ENCODE measurements around the gene DCUN1D3.
"Not testable (repeated sequence)": the region's sequence is repeated elsewhere in the genome, so short reads cannot be mapped to it uniquely, and the experiment has no call there.

DCUN1D3 gene

DNA sequence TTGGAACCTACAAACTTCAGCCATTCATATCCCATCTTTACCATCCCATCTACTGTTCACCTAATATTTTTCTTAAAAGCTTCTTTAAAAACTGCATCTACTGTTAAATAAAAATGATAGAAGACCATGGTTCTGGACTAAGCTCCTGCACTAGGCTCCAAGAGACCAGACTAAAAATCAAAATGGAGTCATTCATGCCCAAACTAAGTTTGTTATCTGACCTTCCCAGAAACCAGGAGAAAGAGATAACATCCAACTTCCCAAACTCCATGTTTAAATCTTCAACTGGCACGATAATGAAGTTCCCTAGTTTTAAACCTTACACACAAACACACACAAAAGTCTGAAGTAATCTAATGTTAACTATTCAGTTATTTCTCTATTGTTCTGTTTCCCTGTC lies 13.8 kb downstream of the DCUN1D3 start:
- no peak for DNase-seq

DNA sequence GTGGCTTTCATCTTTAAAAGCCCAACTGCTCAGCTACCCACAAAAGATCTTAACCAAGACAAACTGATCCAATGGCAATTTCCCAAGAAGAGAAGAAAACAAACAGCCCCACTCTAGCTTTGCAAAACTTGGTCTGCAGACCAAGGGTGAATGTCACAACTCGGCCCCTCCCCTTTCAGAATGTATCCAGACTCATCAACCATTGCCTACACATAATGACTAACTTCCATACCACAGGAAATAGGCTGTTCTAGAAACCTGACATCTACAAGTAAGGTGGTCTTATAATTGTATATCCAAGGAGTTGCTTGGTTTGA lies 16.0 kb downstream of the DCUN1D3 start:
- no peak for DNase-seq

DNA sequence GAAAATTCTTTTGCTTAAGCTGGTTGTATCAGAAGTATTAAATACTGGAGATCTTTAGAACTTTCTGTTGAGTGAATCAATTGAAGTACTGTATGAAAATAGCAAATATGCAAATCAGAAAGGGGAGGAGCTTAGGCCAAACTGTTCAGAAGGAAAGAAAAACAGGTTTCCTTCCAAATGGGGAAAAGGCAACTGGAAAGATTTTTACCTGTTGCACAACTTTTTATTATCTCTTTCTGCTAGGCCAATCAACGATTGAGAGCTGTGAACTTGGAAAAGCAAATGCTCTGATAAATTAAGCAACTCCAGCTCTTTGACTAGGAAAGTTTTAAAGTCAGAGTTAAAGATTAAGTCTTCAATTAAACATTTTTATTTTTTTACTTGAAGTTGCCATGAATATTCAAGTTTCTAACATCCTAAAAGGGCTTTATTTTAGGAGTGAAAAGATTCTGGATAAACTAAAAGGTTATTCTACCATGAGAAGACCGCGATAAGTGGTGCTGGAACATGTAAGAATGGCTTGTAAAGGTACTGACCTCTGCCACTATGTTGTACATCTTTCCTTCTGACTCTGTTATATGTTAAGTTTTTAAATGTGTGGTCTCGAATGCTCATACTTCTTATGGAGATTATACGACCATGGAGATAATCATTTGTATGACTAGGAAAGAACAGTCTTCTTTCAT lies 16.5 kb downstream of the DCUN1D3 start:
- no peak for DNase-seq

DNA sequence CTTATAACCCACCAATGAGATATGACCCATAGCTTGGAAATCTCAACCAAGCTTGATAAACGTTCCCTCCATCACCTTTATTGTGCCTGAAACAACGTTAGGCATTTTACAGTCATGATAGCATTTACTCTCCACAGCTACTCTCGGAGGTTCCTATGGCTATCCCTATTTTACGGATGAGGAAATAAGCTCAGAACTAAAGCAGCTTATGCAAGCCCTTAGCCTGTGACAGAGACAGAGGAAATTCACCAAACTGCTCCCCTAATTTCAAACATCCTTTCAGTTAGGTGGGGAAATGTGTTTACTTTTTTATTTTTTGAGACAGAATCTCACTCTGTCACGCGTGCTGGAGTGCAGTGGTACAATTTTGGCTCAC lies 18.7 kb downstream of the DCUN1D3 start:
- DNase-seq = no peak

DNA sequence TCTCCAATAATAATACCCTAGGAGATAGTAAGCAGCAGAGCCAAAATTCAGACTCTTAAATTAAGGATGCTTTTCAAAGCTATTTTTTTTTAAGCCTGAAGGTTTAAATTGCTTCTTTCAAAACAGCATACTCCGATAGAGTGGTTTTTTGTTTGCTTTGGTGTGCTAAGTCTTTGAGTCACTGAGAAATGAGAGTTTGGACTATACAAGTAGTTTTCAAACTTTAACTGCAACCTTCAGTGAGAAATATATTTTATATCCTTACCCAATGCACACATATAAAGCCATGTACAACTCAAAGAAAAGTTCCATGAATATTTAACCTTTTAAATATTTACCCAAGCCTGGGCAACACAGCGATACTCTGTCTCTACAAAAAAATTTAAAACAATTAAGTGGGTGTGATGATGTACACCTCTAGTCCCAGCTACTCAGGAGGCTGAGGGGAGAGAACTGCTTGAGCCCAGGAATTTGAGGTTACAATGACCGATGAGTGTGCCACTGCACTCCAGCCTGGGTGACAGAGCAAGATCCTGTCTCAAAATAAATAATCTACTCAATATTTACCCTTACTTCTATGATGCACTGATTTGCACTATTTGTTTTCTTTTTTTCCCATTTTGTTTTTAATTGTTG lies 19.2 kb downstream of the DCUN1D3 start:
- DNase-seq = no peak

DNA sequence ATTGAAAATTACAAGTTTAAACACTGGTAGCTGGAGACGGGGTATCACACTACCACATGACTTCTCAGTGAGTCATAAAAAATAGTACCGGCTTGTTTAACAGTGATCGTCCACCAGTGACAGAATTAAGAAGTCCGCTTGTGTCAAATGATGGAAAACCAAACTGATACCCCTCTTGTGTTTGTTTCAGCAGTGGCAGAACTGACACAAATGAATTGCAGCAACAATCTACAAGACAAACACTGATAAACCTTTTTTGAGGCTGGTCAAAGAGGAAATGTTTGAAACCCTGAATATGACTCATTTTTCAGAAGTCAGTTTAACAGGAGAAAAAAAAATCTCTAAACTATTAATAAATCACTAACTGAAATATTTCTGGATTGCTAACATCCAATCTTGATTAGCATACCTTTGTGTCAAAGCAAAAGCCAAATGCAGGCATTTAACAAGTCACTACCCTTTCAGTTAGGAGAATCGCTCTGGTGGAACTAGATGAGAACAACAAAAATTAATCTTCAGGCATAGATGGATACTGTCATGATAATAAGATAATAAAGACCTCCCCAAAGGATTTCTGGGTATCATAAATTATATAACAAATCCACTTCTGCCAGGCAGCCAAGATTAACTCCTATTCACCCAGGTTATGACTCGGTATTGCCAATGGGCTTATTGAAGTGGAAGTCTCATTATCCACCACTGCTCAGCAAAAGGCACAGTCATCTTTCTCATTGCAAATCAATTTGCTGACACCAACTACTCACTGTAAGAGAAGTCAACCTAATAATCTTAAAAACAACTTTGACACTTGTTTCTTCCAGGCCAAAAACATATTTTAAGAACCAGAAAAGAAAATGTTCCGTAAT lies 20.8 kb downstream of the DCUN1D3 start:
- DNase-seq = no peak

DNA sequence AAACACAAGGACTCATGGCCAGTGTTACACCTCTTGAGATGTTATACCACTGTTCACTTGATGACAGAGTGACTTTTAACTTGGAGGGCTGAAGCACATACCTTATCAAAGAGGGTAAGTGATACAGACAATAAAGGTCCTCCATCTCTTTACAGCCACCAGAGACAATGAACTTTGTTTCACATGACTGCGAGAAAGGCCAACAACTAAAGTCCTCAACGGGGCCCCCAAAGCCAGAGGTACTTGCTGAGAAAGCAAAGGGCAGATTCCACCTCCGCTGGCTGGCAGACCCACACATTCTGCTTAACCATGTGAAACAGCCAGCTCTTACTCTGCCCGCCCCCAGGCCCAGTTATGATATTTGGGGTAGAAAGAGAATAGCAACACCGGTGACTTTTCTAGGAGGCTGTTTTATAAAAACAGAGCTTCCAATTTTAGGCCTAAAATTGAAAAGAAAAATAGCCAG lies 21.4 kb downstream of the DCUN1D3 start:
- DNase-seq = no peak

DNA sequence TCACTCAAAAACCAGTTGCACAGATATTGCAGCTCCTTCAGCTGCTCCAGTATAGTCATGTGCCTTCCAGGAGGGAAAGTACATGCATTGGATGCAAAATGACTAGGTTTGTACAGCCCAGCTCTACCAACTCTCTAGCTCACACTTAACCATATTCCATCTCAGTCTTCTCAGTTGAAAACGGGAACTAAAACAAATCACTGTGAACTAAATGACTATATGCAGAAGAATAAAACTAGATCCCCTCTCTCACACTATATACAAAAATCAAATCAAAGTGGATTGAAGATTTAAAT lies 24.9 kb downstream of the DCUN1D3 start:
- no peak for DNase-seq

DNA sequence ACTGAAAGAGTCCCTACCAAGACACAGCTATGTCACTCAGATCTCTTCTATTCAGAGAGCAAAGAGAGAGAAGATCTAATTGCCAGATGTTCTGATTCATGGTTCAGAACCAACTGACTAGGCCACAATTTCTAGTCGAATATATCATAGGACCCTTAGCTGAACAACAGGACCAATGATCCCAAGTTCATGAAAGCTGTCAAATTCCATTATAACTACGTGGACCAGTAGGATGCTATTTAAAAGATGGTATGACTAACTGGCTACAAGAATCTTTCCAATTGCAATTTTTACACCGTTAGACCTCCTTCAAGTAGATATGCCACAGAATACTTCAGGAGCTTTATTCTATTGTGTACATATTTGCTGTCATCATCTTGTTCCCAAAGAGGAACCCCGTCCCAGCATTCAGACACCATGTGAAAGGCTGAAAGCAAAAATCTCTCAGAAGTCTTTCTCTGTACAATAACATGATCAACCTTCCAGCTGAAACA lies 26.0 kb downstream of the DCUN1D3 start:
- DNase-seq = no peak

DNA sequence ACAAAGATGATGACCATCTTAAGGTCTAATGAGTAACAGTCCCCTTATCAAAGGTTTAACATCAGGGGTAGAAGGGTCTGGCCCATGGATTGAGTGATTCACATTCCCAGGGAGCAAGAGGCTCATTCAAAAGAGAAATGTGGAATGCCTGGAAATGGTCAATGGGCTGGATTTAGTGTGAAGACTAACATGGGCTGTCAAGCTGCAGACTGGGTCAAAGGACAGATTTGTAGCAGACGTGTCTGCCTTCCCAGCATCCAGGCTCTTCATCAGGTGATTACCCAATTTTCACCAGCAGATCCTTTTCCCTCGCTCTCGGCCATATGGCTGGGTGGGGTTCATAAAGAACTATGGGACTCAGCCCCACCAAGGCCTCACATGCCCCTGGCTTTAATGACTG lies 26.8 kb downstream of the DCUN1D3 start:
- DNase-seq = no peak

DNA sequence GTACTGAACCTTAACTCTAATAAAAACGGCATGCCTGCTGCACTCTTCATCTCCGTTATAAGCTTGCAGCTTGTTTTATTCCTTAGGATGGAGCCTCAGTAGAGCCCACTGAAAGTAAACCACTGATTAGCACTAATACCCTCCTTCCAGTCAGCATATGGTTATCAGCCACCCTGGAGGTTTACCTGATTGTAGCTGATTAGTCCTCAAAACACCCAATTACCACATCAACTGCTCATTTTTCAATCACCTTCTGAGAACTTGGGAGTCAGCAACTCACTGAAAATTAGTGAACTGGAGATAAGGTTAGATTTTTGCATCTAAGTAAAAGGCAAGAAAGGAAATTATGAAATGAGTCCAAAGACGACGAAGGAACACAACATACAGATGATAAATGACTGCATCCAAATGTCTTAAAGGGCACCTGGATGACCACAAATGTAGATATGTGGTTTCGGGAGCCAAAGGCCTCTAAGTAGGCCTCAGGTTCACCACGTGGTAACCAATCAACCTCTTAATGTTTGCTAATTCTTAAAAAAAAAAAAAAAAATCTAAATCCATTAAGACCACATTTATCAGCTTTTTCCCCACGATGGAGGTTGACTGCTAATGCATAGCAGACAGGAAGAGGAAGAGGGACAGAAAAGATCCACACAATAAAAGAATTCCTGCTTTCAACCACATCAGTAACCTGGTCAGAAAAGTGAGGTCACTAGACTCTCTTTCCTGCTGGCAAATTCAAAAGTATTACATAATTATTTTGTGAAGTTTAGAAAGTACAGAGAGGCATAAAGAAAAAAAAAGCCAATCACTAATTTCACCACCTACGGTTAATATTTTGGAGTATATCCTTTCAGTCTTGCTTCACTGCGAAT lies 28.0 kb downstream of the DCUN1D3 start:
- DNase-seq = no peak

DNA sequence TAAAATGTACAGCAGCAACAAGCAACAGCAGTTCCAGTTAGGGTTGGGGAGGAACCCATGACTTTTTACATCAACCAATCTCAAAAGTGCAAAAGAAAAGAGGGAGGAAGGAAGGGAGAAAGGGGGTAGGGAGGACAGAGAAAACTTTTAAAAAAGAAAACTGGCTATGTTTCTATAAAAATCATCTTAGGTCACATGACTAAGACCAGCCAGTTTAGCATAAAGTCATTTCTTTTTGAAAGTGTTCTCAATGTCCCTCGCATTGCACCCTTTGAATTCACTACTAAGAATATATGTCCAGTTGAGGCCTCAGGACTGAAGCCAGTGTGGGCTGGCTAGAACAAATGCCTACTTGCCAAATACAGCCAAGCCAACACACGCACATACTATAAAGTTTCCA lies 28.9 kb downstream of the DCUN1D3 start:
- no peak for DNase-seq

DNA sequence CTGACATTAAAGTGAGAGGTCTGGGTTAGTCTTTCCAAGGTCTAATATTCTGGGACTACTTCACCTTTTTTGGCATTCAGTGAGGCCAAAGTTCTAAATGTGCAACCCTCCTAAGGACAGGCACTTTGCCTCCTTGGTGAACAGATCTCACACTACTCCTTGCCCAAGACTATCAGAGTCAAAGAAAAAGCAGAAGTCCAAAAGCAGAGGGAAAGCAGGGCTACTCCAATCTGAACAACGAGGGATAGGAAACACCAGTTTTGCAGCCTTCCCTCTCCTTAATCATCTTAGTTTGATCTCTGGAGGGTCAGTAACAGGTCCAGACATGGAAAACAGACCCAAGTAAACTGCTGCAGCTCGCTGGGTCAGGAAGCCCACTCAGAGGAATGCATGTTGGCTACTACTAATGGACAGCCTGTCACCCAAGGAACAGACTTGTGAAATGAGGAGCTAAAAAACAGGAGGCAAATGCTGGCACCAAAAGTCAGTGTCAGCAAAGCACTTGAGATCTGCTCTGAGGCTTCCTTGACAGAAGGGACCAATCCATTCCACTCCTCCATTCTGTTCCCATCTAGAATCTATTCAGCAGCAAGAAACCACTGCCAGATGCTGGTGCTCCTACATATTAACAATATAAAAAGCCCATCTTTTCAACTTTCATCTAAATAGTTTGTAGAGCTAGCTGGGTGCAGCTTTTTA lies 29.9 kb downstream of the DCUN1D3 start:
- DNase-seq = no peak

DNA sequence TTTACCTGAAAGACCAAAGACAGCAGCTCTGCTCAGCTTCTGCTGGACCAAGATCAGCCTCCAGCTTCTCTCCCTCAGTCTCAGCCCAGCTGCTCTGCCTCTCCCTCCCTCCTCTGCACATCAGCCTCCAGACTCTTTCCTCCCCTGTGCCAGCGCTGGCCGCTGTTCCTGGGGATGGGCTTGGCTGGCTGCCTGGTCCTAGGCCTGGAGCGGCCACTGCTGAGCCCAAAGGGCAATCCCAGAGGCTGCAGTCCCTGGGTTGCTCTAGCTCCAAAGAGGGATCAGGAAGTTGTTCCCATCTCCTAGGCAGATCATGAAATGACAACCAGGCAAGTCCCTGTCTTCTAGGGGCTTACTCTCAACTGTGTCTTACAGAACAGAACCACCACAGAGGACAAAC lies 31.3 kb downstream of the DCUN1D3 start:
- no peak for DNase-seq

DNA sequence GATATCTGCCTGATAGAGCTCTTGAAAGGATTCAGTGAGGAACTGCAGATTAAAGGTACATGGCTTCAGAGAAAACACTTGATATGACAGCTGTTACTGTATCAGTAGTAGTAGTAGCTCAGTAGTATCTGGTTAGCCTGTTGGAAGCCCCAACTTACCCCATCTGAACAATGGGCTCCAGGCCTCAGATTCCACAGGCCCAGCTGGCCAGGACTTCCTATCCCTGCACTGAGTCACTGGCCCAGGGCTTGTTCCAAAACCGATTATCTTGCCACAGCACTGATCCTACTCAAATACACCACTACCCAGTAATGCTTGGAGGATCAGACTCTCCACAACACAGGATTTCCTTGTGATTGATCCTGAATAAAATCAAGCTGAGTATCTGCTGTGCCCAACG lies 32.6 kb downstream of the DCUN1D3 start:
- DNase-seq = no peak

DNA sequence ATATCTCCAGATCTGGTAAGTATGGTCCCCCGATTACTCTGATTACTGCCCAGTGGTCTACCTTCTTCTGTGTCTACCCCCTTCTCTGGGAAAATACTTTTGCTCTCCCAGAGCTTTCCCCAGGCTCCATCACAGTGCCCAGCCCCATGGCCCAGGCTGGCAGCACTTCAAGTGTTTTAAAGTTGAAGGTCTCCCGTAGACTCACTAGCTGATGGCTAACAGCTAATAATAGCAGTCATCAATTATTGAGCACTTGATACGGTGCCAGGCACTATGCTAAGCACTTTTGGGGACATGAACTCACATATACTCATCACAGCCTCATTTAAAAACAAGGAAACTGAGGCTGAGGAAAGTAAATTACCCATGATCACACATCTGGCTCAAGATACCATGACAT lies 33.4 kb downstream of the DCUN1D3 start:
- no peak for DNase-seq

DNA sequence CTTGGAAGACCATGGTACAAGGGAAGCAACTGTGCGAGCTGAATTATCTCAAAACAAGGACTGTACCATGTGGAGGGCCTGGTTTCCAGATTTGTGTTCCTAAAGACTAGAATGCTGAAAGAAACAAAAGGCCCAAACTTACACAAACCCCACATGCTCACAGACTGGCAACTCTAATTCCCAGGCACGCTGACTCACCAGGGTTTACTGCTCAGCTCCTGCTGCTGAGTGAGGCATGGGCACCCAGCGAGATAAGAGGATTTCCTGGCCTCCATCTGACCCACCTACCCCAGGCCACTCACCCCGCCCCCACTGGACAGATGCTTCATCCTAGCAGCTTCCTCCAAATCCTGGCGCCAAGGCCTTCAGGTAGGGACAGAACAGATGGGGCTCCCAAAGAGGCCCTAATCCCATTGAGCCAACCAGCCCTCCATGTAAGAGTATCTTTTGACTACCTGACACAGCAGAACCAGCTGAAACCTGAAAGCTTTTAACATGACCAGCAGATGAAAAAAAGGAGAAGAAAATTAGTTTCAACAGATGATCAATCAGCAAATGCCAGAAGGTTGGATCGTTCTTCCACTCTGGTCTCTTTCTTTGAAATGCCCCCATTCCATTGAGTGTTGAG lies 33.9 kb downstream of the DCUN1D3 start:
- DNase-seq = peak; percentile 43

DNA sequence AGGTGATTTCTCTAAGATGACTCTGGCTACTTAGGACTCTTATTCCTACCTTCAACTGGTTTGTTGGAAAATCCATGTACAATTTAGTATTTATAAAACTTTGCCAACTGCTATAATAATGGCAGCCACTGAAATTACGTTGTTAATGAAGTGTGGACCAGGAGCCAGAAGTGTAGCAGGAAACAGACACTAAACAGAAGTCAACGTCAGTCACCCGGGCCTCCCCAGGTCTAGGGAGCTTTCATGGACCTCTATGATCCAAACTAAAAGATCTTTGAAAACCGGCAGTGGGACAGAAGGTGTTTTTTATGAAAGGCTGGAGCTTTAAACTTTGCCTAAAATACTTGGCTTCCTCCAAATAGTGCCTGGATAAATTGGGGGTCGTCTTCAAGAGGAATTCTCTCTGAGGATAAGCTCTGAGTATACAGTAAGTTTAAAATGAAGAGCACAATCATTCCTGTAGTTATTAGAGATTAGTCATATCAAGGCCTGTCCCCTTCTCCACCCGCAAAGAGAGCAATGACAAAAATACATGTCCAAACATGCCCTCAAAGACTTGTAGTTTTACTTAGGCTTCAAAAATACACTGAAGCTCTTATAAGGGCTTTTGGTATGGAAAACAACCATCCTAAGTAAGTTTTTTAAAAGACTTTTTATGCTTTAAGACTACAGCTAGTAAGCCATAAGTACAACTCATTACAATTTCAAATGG lies 34.6 kb downstream of the DCUN1D3 start:
- no peak for DNase-seq

DNA sequence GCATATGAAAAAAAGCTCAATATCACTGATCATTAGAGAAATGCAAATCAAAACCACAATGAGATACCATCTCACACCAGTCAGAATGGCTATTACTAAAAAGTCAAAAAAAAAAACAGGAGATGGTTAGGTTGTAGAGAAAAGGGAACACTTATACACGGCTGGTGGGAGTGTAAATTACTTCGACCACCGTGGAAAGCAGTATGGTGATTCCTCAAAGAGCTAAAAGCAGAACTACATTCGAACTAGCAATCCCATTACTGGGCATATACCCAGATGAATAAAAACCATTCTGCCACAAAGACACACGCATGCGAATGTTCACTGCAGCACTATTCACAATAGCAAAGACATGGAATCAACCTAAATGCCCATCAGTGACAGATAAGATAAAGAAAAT lies 35.8 kb downstream of the DCUN1D3 start:
- DNase-seq = not testable (repeated sequence)

DNA sequence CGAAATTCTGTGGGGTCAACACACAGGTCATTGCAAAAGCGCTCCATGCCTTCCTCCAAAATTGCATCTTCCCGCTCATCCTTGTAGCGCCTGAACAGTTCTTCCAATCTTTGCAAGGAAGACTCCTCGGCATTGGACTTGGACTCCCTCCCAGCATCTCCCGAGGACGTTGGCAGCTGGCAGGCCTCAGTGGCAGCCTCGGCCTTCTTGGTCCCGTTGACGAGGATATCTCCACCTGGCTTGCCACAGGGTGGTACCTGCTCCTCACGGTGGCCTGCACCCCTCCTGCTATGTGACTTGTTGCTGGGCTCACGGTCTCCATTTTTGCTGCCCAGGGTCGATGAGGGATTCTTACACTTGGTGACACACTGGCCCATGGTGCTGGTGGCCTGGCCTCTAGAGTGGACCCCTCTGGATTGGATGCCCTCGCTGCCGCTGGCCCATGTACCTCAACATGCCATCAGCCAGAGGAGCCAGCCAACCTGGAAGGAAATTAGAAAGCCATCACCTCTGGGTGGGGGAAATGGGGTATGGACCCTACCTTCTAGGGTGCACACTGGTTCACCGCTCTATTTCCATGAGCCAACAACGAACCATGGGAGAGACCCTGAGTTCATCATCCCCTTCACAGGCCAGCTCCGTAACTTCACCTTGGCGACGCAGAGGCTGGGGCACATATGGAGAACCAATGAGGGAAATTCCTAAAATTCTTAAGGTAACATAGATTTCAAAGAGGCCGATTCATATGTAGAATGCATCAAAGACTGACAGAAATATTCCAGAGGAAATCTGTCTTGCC lies 37.8 kb downstream of the DCUN1D3 start:
- no peak for DNase-seq
